Glomerular visceral epithelial cell (primary cell): ENCODE data around the gene COL6A5.
"Not testable (repeated sequence)": the region's sequence is repeated elsewhere in the genome, so short reads cannot be mapped to it uniquely, and the experiment has no call there.

Experiments
- DNase-seq: peaks from one replicate; pipeline ENCODE4 v3.0.0-alpha.2; 2016; ENCODE audit errors: extremely low spot score

The COL6A5 gene, protein sequence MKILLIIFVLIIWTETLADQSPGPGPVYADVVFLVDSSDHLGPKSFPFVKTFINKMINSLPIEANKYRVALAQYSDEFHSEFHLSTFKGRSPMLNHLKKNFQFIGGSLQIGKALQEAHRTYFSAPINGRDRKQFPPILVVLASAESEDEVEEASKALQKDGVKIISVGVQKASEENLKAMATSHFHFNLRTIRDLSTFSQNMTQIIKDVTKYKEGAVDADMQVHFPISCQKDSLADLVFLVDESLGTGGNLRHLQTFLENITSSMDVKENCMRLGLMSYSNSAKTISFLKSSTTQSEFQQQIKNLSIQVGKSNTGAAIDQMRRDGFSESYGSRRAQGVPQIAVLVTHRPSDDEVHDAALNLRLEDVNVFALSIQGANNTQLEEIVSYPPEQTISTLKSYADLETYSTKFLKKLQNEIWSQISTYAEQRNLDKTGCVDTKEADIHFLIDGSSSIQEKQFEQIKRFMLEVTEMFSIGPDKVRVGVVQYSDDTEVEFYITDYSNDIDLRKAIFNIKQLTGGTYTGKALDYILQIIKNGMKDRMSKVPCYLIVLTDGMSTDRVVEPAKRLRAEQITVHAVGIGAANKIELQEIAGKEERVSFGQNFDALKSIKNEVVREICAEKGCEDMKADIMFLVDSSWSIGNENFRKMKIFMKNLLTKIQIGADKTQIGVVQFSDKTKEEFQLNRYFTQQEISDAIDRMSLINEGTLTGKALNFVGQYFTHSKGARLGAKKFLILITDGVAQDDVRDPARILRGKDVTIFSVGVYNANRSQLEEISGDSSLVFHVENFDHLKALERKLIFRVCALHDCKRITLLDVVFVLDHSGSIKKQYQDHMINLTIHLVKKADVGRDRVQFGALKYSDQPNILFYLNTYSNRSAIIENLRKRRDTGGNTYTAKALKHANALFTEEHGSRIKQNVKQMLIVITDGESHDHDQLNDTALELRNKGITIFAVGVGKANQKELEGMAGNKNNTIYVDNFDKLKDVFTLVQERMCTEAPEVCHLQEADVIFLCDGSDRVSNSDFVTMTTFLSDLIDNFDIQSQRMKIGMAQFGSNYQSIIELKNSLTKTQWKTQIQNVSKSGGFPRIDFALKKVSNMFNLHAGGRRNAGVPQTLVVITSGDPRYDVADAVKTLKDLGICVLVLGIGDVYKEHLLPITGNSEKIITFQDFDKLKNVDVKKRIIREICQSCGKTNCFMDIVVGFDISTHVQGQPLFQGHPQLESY (N-terminal part only)

DNA sequence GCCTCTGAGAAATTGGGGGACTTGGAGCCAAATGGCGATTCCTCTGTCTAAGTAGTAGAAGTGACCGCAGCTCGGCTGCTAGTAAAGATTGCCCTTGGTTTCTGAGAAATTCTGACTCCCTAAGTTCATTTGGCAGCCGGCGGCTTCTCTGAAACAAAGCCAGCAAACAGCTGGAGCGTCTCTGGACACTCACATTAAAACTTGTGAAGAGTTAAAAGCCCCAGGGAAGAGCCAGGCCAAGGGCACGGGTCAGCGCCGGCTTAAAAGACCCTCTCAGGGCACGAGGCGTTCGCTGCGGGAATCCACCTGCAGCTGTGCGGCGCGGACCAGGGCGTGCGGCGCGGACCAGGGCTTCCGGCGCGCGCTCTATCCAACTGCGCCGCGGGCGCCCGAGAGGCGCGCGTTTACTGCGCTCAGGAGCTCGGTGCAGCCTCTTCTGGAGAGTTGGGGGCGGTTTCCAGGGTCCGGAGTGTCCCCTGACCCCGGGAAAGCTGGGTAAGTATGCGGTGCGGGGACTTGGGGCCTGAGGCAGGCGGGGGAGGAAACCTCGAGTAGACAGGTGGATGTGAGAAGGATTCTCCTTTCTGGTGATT, at the start of gene COL6A5:
COL6A5 (plus strand) TSS at position 186 of the 593 bp plus-strand sequence. CDS start 27,967 bp downstream, outside the sequence.
- no peak for DNase-seq

DNA sequence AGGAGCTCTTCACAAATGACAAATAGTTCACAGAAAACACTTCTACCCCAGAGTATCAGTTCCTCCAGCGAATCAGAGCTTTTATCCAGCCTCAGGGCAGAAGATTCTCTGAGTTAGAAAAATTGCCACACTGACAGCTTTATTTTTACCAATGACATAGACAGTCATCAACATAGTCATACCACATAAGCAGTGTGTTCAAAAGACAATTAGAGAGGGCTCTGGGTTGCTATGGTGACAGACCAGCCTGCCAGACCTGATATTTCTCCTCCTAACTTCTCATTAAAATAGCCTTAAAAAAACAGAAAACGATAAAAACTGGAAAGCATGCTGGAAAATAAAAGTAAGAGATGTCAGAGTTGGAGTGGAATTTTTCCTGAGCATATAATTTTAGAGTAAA, 45.9 kb upstream of the COL6A5 start:
- DNase-seq, result no peak

DNA sequence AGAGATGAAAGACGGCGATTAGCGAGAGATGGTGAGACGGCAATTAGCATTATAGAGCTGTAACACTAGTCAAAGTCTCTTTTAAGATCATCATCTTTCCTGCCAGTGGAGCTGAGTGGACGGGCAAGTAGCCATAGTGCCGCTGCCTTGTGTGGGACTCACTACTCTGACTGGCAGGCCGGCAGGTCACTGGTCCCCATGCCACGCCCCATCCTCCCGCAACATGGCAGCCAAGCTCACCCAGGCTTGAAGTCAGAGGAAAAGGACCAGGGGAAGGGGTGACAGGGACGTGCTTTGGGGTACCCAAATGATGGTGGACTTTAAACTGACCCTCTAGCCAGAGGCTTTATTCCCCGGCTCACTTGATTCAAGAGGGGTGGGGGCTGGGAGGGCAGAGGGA, 44.6 kb upstream of the COL6A5 start:
- DNase-seq, result no peak

DNA sequence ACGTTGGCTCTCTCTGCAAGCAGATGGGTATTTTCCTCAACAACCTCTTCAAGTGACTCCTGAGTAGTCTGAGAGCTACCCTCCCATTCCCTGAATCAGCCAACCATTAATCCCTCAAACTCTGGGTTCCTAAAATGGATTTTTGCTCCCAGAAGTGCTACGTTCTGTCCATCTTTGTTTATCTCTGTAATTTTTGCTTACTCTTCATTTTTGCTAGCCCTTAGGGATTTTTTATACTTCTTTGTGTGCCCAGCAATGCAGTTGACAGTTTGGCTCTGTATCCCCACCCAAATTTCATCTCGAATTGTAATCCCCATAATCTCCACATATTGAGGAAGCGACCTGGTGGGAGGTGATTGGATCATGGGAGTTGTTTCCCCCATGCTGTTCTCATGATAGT, 35.4 kb upstream of the COL6A5 start:
- DNase-seq, result no peak

DNA sequence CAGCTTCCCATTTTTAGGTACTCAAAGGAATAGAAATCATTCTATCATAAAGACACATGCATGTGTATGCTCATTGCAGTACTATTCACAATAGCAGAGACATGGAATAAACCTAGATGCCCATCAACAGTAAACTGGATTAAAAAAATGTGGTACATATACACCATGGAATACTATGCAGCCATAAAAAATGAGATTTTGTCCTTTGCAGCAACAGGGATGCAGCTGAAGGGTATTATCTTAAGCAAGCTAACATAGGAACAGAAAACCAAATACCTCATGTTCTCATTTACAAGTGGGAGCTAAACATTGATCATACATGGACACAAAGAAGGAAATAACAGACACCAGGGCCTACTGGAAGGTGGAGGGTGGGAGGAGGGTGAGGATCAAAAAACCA, 33.1 kb upstream of the COL6A5 start:
- no peak for DNase-seq

DNA sequence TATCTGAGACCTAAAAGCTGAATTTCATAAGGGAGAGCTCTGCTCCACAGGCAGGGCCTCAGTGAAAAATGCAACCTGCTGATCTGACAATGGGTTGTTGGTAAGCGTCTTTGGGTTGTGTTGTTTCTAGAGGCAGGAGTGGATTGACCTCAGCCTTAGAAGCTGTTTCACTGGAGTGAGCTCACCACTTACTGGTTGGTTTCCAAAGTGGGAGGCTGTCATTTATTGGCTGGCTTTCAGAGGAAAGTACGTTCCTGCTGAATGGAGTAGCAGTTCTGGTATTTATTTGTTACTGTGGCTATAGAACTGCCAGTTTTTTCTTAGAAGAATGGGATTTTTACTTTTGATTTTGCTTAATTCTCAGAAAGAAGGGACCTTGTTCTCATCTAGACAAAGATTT, 29.3 kb upstream of the COL6A5 start:
- DNase-seq, result no peak

DNA sequence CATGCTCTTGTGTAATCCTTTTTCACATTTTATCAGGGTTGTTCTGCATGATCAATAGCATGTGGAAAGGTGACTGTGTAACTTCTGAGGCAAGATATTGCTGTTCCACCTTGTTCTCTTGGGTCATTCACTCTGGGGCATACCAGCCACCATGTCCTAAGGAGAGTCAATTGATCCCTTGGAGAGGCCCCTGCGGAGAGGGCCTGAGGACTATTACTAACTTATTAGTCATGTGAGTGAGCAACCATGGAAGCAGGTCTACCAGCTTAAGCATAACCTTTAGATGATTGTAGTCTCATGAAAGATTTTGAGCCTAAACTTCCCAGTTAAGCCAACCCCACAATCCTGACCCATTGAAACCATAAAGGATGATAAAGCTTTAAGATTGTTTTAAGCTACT, 22.0 kb upstream of the COL6A5 start:
- DNase-seq, result no peak

DNA sequence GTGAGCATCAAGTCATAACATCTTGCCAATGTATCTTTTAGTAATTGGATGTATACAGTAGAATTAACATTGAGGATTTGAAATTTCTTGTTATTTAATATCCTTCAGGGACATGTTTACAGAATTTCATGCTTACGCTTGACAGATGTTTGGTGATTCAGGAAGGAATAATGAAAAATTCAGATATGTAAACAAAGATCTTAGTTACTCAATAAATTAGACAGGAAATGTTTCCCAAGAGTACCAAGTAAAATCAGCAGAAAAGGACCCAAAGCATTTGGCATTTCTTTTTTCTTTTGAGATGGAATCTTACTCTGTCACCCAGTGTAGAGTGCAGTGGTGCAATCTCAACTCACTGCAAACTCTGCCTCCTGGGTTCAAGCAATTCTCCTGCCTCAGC, 4.7 kb upstream of the COL6A5 start:
- DNase-seq, result no peak

DNA sequence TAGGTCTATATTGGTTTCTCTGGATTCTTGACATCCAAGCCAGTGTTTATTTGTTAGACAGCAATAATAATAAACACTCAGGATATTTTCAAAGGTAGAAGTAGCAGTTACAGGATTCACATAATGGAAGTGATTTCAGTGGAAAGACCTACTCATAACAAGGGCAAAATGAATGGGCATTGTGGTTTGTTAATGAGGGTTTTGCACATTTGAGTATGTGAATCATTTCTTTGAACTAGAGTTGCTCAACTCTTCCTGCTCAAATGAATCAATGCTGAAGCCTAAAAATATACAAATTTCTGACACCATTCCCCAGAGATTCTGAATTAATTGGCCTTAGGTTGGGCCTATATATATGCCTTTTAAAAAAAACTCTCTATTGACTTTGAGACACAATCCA, 4.1 kb upstream of the COL6A5 start:
- no peak for DNase-seq

DNA sequence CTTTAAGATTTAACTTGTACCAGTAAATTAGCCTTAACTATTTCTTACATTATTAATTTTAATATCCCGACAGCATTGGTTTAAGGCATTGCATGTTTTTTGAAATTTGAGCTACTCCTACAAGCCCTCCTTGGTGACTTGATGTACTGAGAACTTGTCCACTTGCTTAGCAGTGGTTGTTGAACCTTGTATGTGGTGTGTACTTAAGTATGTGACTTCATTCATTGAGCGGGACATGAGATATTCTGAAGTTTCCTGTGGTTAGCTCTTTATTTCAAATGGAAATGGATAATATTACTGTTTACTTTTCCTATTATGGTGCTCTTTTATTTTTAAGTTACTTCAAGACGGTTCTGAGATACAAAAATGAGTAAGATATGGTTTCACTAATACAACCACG, 3.6 kb upstream of the COL6A5 start:
- DNase-seq, result no peak

DNA sequence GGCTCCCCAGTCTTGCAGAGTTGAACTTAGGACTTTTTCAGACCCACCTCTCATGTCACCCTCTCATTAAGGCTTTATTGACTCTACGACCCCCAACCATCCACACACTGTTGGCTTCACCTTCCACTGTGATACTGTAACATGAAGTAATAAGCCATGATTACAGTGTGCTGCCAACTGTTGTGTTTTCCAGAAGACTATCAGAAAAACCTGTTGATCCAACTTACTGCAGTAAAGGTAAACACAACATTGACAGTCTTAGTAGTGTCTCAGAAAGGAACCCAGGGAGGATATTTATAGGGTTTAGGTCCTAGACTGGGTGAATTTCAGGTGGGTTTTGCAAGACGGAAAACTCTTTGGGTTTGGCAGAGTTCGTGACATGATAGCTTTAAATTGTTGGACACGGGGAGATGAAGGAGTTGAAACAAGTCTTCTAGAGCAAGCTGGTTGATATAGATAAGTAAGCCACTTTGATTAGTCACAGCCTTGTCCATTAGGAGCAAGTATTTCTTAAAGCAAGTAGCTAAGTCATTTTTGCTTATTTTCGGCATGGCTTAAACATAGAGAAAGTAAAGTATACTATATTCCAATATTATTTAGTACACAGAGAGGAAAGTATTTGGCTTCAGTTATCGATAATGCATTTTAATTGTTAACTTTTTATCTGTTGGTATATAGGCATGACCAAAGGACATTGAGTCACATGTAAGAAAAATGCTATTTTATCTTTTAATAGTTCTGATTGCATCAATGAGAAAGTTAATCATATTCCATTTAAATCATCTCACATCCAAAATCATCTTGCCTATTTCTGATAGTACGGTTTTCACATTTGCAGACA, 2.4 kb upstream of the COL6A5 start:
- DNase-seq, result no peak

DNA sequence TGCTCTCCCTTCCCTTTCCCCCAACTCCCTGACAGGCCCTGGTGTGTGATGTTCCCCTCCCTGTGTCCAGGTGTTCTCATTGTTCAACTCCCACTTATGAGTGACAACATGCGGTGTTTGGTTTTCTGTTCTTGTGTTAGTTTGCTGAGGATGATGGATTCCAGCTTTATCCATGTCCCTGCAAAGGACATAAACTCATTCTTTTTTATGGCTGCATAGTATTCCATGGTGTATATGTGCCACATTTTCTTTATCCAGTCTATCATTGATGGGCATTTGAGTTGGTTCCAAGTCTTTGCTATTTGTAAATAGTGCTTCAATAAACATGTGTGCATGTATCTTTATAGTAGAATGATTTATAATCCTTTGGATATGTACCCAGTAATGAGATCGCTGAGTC, 2.8 kb downstream of the COL6A5 start:
- DNase-seq, result not testable (repeated sequence)

DNA sequence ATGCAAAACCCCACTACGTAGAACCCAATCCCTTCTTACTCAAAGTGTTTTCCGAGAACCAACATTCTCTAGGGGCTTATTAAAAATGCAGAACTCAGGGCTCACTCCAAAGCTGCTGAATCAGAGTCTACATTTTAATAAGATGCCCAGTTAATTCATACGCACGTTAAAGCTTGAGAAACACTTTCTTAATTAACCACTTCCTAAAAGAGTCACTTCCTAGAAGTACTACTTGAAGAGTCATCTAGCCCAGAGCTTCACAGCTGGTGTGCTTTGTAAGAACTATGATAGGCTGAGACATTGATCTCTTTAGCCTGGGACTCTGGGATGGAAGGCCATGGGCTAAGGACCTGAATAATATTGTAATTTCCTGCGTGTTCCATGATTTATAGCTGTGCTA, 9.0 kb downstream of the COL6A5 start:
- DNase-seq, result no peak

DNA sequence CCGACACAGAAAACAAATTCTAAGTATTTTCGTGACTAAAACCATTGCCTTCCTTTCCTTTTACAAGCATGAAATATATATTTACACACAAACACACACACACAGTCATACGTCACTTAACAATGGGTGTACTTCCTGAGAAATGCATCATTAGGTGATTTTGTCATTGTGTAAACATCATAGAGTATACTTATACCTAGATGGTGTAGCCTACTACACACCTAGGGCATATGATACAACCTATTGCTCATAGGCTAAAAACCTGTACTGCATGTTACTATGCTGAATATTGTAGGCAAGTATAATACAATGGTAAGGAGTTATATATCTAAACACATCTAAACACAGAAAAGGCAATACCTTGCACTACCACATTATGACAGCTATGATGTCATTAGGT, 28.6 kb downstream of the COL6A5 start:
- no peak for DNase-seq

DNA sequence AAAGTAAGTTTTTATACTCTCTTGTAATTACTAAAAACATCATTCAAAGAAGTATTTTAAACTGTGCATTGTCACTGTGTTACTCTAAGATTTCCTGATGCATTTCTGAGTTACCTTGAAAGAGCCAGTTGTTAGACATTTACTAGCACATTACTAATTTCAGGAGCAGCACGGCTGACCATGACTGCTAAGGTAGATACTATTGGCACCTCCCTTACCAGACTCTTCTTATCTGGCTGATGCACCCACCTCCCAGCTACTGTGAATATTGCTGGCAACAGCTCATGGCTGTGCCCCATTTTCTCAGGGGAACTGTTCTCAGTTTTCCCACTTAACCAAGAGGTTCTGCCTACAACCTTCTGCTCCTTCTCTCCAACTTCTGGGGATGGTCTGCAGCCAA, 29.4 kb downstream of the COL6A5 start:
- DNase-seq, result no peak

DNA sequence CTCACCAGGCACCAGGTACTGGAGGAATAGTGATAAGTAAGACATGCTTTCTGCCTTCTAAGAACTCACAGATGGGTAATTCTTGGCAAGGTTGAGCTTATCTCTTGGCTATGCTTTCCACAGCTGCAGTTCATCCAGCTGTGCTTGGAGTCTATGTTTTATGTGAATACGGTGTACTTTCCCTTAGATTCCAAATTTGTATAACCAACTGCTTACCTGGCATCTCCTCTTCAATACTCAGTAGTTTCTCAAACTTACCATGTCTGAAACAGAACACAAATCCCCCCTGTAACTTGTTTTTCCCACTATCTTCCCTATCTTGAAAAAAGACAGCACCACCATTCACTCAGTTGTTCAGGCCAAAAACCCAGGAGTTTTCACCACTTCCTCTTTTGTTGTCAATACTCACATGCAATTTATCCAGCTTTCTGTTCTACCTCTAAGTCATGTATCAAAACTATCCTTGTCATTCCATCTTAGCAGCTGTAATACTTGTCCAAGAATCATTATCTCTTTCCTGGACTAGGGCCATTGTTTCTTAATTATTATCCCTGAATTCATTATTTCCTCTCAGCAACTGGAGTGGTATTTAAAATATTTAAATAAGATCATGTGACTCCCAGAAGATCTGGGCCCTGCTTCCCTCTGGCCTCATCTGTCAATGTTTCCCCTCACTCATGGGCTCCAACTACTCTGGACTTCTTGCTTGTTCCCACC, 32.6 kb downstream of the COL6A5 start:
- DNase-seq, result no peak

DNA sequence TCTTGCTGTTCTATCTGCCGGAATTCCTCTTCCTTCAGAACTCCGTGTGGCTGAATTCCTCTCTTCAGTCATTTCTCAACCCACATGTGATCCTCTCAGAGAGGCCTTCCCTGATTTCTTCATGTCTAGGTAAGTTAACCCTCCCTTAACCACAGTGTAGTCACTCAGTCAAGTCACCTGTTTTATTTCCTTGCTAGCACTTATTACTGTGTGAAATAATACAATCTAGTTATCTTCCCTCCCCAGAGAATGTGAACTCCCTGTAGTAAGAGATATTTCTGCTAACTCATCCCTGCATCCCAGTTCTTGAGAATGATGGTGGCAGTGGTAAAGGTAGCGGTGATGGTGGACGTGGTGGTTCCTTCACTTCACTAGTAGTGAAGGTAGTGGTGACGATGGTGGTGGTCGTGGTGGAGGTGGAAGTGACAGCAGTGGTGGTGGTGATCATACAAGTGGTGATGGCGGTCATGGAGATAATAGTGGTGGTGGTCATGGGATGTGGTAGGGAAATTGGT, 33.3 kb downstream of the COL6A5 start:
- no peak for DNase-seq

DNA sequence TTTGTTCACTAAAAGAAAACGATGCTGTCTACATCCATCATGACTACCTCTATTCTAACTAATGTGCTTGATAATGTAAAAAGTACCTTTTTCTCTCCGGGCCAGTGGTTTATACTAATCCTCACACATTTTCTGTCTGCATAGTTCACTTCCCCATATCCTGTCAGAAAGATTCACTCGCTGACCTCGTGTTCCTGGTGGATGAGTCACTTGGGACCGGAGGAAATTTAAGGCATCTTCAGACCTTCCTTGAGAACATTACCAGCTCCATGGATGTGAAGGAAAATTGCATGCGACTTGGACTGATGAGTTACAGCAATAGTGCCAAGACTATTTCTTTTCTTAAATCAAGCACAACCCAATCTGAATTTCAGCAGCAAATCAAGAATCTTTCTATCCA, 33.8 kb downstream of the COL6A5 start:
- peak; percentile 30 for DNase-seq

DNA sequence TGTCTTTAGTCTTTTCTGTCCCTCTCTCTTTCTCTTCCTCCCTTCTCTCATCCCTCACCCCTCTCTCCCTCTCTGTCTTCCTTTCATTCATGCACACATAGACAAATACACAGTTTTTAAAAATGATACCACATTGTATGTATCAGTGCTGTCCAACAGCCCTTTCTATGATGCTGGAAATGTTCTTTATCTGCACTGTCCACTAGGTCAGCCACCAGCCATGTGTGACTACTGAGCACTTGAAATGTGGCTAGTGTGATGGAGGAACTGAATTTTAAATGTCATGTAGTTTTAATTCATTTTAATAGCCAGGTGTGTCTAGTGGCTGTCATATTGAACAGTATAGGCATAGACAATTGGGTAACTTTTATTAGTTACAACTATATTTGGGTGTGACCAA, 34.9 kb downstream of the COL6A5 start:
- DNase-seq, result no peak

DNA sequence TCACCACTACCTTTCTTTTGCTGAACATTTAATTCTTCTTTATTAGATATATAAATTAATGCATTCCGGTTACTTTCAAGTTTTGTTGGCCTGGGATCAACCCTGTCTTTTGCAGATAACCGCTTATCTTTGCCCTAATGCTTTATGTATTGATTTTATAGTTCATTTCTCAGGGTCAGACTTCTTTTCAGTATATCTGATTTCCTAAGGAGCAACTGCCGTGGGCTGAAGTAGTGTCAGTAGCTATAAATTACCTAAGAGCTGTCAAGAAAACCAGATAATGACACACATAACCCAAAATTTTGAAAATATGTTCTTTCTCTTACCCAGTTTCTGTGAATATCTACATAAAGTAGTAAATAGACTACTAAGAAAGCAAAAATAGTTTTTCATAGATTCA, 38.0 kb downstream of the COL6A5 start:
- no peak for DNase-seq
